Muscle layer of colon (tissue), 2 donors: ENCODE measurements around the gene OPTC.

Experiments used
- H3K27ac ChIP-seq: one replicate; pipeline ENCODE4 v1.7.0; 2013; ENCODE audit warnings: low read depth, mild to moderate bottlenecking, low read length, moderate library complexity
- H3K27me3 ChIP-seq, 2 donors: one replicate each; pipeline ENCODE4 v1.7.0; 2013; ENCODE audit warnings: low read length in 2 of 2, mild to moderate bottlenecking in 2 of 2; ENCODE audit not compliant: insufficient read depth in 2 of 2, control insufficient read depth in 1 of 2
- H3K36me3 ChIP-seq: one replicate; pipeline ENCODE4 v1.7.0; 2013; ENCODE audit warnings: mild to moderate bottlenecking, low read length; ENCODE audit not compliant: insufficient read depth
- H3K4me1 ChIP-seq: one replicate; pipeline ENCODE4 v1.7.0; 2013; ENCODE audit warnings: mild to moderate bottlenecking, low read length; ENCODE audit not compliant: insufficient read depth
- H3K4me3 ChIP-seq, 2 donors: one replicate each; pipeline ENCODE4 v1.7.0; 2013; ENCODE audit warnings: low read length in 2 of 2, low read depth in 1 of 2, mild to moderate bottlenecking in 1 of 2, moderate library complexity in 1 of 2
- H3K9ac ChIP-seq: one replicate; pipeline ENCODE4 v1.7.0; 2013; ENCODE audit warnings: low read length
- H3K9me3 ChIP-seq: one replicate; pipeline ENCODE4 v1.7.0; 2013; ENCODE audit warnings: mild to moderate bottlenecking, low read length
- donor health status: abdominal sarcoma.
- donor health status: Adenocarcinoma of cecum.

OPTC gene

DNA sequence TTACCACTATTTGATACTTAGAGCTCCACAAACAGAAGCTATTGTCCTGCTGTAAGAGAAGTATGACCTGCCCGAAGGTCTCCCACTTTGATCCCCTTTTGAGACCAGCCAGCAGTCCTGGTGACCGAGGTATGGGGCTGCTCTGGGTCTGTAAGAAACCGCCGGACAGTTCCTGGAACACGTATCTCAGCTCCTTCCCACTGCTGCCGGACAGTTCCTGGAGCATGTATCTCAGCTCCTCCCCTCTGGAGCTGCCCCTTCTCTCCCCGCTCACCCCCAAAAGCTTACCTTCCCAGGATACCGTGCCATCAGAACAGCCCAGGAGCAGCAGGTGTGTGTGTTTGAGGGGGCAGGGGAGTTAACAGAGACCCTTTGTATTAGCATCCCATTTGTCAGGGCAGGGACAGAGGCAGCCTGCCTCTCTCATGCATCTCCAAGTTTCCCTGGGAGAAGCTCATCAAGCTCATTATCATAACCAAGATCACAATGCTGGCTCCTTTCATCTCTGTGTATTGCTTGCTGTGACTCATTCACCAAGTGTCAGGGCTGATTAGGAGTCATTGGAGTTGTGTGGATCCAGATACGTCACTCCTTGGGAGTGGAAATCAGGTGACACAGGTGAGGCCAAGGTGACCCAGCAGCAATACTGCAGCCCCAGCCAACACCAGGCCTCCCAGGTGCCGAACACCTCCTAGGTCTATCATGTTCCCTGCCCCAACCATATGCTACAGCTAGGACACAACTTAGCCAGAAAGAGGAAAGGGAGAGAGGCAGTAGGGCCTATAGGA is 25.3 kb downstream of the OPTC start:
- Histone ChIP-seq H3K36me3 (no peaks in the 10 kb centered on the region), H3K4me3 (no peak overlapping the region), H3K9me3 (no peaks in the 10 kb centered on the region), H3K27me3 (no peaks in the 10 kb centered on the region), H3K4me1 (peaks cover 45% of the 10 kb centered on the region), H3K27ac (no peak overlapping the region), H3K9ac (no peak overlapping the region)

DNA sequence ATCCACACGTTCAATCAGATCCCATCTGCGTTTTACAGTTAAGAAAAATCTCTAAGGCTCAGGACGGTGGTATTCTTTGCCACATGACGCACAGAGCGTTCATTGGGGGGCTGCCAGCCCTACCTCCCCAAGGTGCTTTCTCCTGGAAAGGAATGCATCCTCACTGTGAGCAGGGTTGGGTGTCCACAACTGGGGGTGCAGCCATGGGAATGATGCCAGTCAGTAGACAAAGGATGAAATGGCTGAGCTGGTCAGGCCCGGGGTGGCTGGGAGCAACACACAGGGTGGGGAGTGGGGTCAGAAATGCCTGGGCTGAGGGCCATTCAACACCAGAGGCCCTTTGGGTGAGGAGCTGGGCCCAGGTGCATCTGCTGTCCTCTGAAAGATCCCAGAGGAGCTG is 25.9 kb downstream of the OPTC start:
- Histone ChIP-seq H3K9ac (no peak overlapping the region), H3K4me1 (peaks cover 47% of the 10 kb centered on the region), H3K4me3 (no peak overlapping the region), H3K27me3 (no peaks in the 10 kb centered on the region), H3K36me3 (no peaks in the 10 kb centered on the region), H3K9me3 (no peaks in the 10 kb centered on the region), H3K27ac (no peak overlapping the region)

GRCh38 chr1:203520315-203520714 is 26.4 kb downstream of the OPTC start:
- Histone ChIP-seq H3K4me3 (peak overlapping the region in 1 of 2 donors; percentile 8), H3K36me3 (no peaks in the 10 kb centered on the region), H3K4me1 (peaks cover 52% of the 10 kb centered on the region), H3K27ac (no peak overlapping the region), H3K9ac (no peak overlapping the region), H3K9me3 (no peaks in the 10 kb centered on the region), H3K27me3 (no peaks in the 10 kb centered on the region)

DNA sequence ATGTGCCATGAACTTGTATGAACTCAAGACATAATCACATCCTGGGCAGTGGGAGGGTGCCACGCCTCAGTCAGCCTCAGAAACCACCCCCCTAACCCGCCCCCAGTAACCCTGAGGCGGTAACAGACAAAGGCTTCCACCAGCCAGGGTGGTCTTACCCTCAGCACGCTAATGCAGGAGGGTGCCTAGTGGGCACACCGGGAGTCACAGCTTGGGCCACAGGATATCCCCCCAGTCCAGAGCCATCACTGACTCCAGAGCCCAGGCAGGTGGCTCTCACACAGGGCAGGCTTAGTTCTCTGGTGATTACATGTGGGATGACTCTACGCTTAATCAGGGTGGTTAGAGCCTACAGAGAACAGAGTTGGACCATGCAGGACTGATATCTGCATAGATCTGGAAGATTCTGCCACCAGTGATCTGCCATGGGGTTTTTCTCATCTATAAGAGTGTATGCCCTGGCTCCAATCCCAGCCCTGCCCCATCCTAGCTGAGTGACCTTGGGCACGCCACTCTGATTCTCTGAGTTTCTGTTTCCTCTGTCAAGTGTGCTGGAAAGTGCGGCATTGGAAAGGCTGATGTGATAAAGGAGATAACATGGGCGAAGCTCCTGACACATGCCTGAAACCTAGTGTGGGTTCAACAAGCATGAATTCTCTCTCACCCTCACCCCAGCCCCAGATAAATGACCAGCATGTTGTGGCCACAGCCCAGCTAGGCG is 27.3 kb downstream of the OPTC start:
- H3K4me1 ChIP-seq = peaks cover 58% of the 10 kb centered on the region
- H3K27ac ChIP-seq = peak overlapping the region; percentile 33
- H3K9ac ChIP-seq = no peak overlapping the region
- H3K36me3 ChIP-seq = no peaks in the 10 kb centered on the region
- no peaks in the 10 kb centered on the region for H3K9me3 ChIP-seq
- no peaks in the 10 kb centered on the region for H3K27me3 ChIP-seq
- no peak overlapping the region for H3K4me3 ChIP-seq

DNA sequence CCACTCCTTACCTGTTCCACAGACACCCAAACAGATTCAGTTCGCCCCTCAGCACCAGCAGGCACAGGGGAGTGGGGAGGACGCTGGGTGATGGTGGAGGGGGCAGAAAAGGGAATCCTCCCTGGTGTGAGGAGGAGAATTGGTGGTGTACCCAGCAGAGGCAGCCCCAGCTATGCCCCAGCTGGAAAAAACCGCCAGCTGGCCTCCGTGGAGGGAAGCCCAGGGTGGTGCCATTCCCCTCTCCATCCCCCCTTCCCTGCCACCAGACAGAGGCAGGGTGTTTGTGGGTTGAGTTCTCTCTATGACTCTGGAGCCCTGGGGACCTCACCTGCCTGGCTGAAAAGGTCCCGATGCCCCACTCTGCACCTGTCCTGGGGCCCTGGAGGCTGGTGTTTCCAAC is 27.9 kb downstream of the OPTC start:
- Histone ChIP-seq H3K36me3 (no peaks in the 10 kb centered on the region), H3K4me1 (peaks cover 64% of the 10 kb centered on the region), H3K27ac (peak overlapping the region; percentile 33), H3K4me3 (no peak overlapping the region), H3K27me3 (no peaks in the 10 kb centered on the region), H3K9me3 (no peaks in the 10 kb centered on the region), H3K9ac (no peak overlapping the region)

GRCh38 chr1:203522237-203522636 is 28.3 kb downstream of the OPTC start:
- Histone ChIP-seq H3K27me3 (no peaks in the 10 kb centered on the region), H3K27ac (peak overlapping the region; percentile 33), H3K4me3 (no peak overlapping the region), H3K36me3 (no peaks in the 10 kb centered on the region), H3K9me3 (no peaks in the 10 kb centered on the region), H3K4me1 (peaks cover 66% of the 10 kb centered on the region), H3K9ac (no peak overlapping the region)

DNA sequence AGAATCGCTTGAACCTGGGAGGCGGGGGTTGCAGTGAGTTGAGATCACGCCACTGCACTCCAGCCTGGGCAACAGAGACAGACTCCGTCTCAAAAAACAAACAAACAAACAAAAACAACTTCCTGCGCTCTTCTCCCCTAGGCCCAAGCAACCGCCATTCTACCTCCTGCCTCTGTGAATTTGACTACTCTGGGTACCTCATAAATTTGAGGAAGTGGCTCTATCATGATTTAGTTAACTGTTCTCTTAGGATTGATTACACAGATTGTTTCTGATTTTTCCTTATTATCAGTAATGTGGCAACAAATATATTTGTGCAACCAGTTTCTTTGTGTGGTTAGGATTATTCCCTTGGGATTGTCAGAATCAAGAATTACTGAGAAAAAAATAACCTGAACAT is 29.7 kb downstream of the OPTC start:
- H3K4me3 ChIP-seq = no peak overlapping the region
- H3K36me3 ChIP-seq = no peaks in the 10 kb centered on the region
- no peaks in the 10 kb centered on the region for H3K9me3 ChIP-seq
- H3K27ac ChIP-seq = peak overlapping the region; percentile 12
- no peak overlapping the region for H3K9ac ChIP-seq
- no peaks in the 10 kb centered on the region for H3K27me3 ChIP-seq
- peaks cover 66% of the 10 kb centered on the region for H3K4me1 ChIP-seq

GRCh38 chr1:203524152-203524551 is 30.2 kb downstream of the OPTC start:
- Histone ChIP-seq H3K9ac (no peak overlapping the region), H3K27ac (peak overlapping the region; percentile 12), H3K4me3 (no peak overlapping the region), H3K27me3 (no peaks in the 10 kb centered on the region), H3K36me3 (no peaks in the 10 kb centered on the region), H3K4me1 (peaks cover 66% of the 10 kb centered on the region), H3K9me3 (no peaks in the 10 kb centered on the region)

- no peaks in the 10 kb centered on the region for H3K9me3 ChIP-seq
- H3K4me3 ChIP-seq = no peak overlapping the region
- H3K9ac ChIP-seq = no peak overlapping the region
- no peaks in the 10 kb centered on the region for H3K27me3 ChIP-seq
- no peaks in the 10 kb centered on the region for H3K36me3 ChIP-seq
- H3K4me1 ChIP-seq = peaks cover 60% of the 10 kb centered on the region
- no peak overlapping the region for H3K27ac ChIP-seq
Observed at GRCh38 chr1:203524824-203525223, 30.9 kb downstream of the OPTC start.

- H3K27ac ChIP-seq = no peak overlapping the region
- no peak overlapping the region for H3K9ac ChIP-seq
- no peaks in the 10 kb centered on the region for H3K27me3 ChIP-seq
- no peaks in the 10 kb centered on the region for H3K9me3 ChIP-seq
- H3K36me3 ChIP-seq = no peaks in the 10 kb centered on the region
- H3K4me1 ChIP-seq = peaks cover 55% of the 10 kb centered on the region
- H3K4me3 ChIP-seq = no peak overlapping the region
Observed at GRCh38 chr1:203525685-203526084, 31.7 kb downstream of the OPTC start.

- Histone ChIP-seq H3K36me3 (no peaks in the 10 kb centered on the region), H3K9ac (no peak overlapping the region), H3K27me3 (no peaks in the 10 kb centered on the region), H3K9me3 (no peaks in the 10 kb centered on the region), H3K4me1 (peaks cover 50% of the 10 kb centered on the region), H3K27ac (no peak overlapping the region), H3K4me3 (no peak overlapping the region)
Observed at GRCh38 chr1:203526130-203526529, 32.2 kb downstream of the OPTC start.

DNA sequence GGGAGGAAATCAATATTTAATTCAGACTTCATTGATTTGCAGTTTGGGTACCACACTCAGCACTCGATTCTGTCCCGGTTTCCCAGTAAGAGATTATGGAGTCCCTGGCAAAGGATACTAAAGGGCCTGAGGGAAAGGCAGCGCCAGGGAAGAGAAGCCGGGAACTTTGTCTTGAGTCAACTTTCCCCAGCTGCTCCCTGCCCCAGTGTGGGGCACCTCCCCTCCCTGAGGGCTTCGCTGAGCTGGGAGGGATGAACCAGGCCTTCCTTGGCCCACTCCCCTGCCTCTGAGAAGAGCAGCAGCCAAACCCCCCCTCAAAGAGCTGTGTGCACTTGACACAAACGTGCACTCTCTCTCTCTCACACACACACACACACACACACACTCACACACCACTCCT is 32.6 kb downstream of the OPTC start:
- no peaks in the 10 kb centered on the region for H3K36me3 ChIP-seq
- H3K4me1 ChIP-seq = peaks cover 46% of the 10 kb centered on the region
- H3K9ac ChIP-seq = no peak overlapping the region
- H3K27me3 ChIP-seq = no peaks in the 10 kb centered on the region
- H3K4me3 ChIP-seq = no peak overlapping the region
- no peaks in the 10 kb centered on the region for H3K9me3 ChIP-seq
- H3K27ac ChIP-seq = no peak overlapping the region
